H9 (cell line): ENCODE data around the gene SERPING1. TPM values are rescaled to one million over a fixed set of nuclear protein-coding genes. Genes with fewer than 3 reads are reported as not detected.

ENCODE experiments used
- DNase-seq: peaks from one replicate; pipeline ENCODE4 v3.0.0-alpha.2; 2017
- H2AFZ ChIP-seq: one replicate; pipeline ENCODE4 v1.6.1; 2013; ENCODE audit warnings: mild to moderate bottlenecking, low read length, control low read depth, moderate library complexity
- H2AK5ac ChIP-seq: 2 replicates; pipeline ENCODE4 v1.6.1; 2013; ENCODE audit warnings: low read length, control low read depth, mixed read lengths; ENCODE audit not compliant: insufficient read length
- H2BK120ac ChIP-seq: one replicate; pipeline ENCODE4 v1.6.1; 2013; ENCODE audit warnings: low read depth, mild to moderate bottlenecking, low read length, control low read depth, inconsistent platforms; ENCODE audit not compliant: poor library complexity, severe bottlenecking
- H2BK12ac ChIP-seq: 2 replicates; pipeline ENCODE4 v1.6.1; 2013; ENCODE audit warnings: low read length, control low read depth, mixed read lengths, low read depth; ENCODE audit not compliant: insufficient read length
- H2BK15ac ChIP-seq: 2 replicates; pipeline ENCODE4 v1.6.1; 2013; ENCODE audit warnings: low read depth, low read length, control low read depth
- H2BK20ac ChIP-seq: one replicate; pipeline ENCODE4 v1.6.1; 2013; ENCODE audit warnings: low read depth, mild to moderate bottlenecking, low read length, control low read depth, inconsistent platforms; ENCODE audit not compliant: poor library complexity, severe bottlenecking
- H2BK5ac ChIP-seq: 2 replicates; pipeline ENCODE4 v1.6.1; 2013; ENCODE audit warnings: low read length, control low read depth, mixed read lengths; ENCODE audit not compliant: insufficient read length
- H3K14ac ChIP-seq: 2 replicates; pipeline ENCODE4 v1.6.1; 2013; ENCODE audit warnings: low read length, control low read depth; ENCODE audit not compliant: insufficient read depth
- H3K18ac ChIP-seq: 2 replicates; pipeline ENCODE4 v1.6.1; 2013; ENCODE audit warnings: low read depth, mild to moderate bottlenecking, mixed read lengths, low read length, control low read depth; ENCODE audit not compliant: insufficient read length
- H3K23ac ChIP-seq: 2 replicates; pipeline ENCODE4 v1.6.1; 2013; ENCODE audit warnings: low read length, control low read depth, mixed read lengths, low read depth; ENCODE audit not compliant: insufficient read length
- H3K23me2 ChIP-seq: 2 replicates; pipeline ENCODE4 v1.6.1; 2013; ENCODE audit warnings: low read depth, mild to moderate bottlenecking, mixed read lengths, low read length, control low read depth; ENCODE audit not compliant: insufficient read length, poor library complexity, severe bottlenecking
- H3K27ac ChIP-seq: 2 replicates; pipeline ENCODE4 v1.5.1; 2013; ENCODE audit warnings: low read length, control low read depth, mixed read lengths, low read depth; ENCODE audit not compliant: insufficient read length
- H3K27me3 ChIP-seq: 2 replicates; pipeline ENCODE4 v1.6.1; 2013; ENCODE audit warnings: low read length, control low read depth, inconsistent platforms; ENCODE audit not compliant: insufficient read depth
- H3K4ac ChIP-seq: 2 replicates; pipeline ENCODE4 v1.6.1; 2013; ENCODE audit warnings: low read depth, mild to moderate bottlenecking, control low read depth, inconsistent platforms, low read length, moderate library complexity
- H3K4me1 ChIP-seq: 2 replicates; pipeline ENCODE4 v1.6.1; 2013; ENCODE audit warnings: low read length, control low read depth, inconsistent platforms; ENCODE audit not compliant: insufficient read depth
- H3K4me2 ChIP-seq: 2 replicates; pipeline ENCODE4 v1.6.1; 2013; ENCODE audit warnings: low read length, control low read depth, mixed read lengths; ENCODE audit not compliant: insufficient read length, insufficient read depth
- H3K56ac ChIP-seq: 2 replicates; pipeline ENCODE4 v1.6.1; 2013; ENCODE audit warnings: low read depth, mild to moderate bottlenecking, mixed read lengths, low read length, control low read depth; ENCODE audit not compliant: insufficient read length
- H3K79me1 ChIP-seq: 2 replicates; pipeline ENCODE4 v1.6.1; 2013; ENCODE audit warnings: low read depth, mild to moderate bottlenecking, moderate library complexity, low read length, control low read depth, inconsistent platforms; ENCODE audit not compliant: insufficient read depth, poor library complexity, severe bottlenecking
- H3K79me2 ChIP-seq: 2 replicates; pipeline ENCODE4 v1.6.1; 2013; ENCODE audit warnings: low read length, control low read depth, inconsistent platforms; ENCODE audit not compliant: insufficient read depth
- H3K9ac ChIP-seq: 2 replicates; pipeline ENCODE4 v1.6.1; 2013; ENCODE audit warnings: low read length, control low read depth, mixed read lengths; ENCODE audit not compliant: insufficient read length; ENCODE audit errors: extremely low read depth
- H3K9me3 ChIP-seq: one replicate; pipeline ENCODE4 v1.6.1; 2013; ENCODE audit warnings: low read depth, low read length, inconsistent platforms; ENCODE audit not compliant: control insufficient read depth
- H3T11ph ChIP-seq: one replicate; pipeline ENCODE4 v1.6.1; 2013; ENCODE audit warnings: mild to moderate bottlenecking, low read length, control low read depth, inconsistent platforms
- H4K20me1 ChIP-seq: one replicate; pipeline ENCODE4 v1.6.1; 2013; ENCODE audit not compliant: control insufficient read depth, insufficient read length, insufficient read depth
- H4K5ac ChIP-seq: 2 replicates; pipeline ENCODE4 v1.6.1; 2013; ENCODE audit warnings: low read depth, mild to moderate bottlenecking, mixed read lengths, low read length, control low read depth; ENCODE audit not compliant: insufficient read length
- H4K8ac ChIP-seq: replicated peaks from 2 replicates; pipeline ENCODE4 v1.6.1; 2013; ENCODE audit warnings: low read length, control low read depth, mixed read lengths, low read depth; ENCODE audit not compliant: insufficient read length
- H4K91ac ChIP-seq: 2 replicates; pipeline ENCODE4 v1.6.1; 2013; ENCODE audit warnings: low read depth, mild to moderate bottlenecking, moderate library complexity, mixed read lengths, low read length, control low read depth; ENCODE audit not compliant: insufficient read length
- H3K27ac Mint-ChIP-seq, 3 experiments: 2 replicates in 2 of 3; 3 replicates in 1 of 3; pipeline ENCODE4 v1.8.0; 2020 to 2021; ENCODE audit warnings: mixed read lengths in 3 of 3, mild to moderate bottlenecking in 1 of 3, moderate library complexity in 1 of 3
- H3K27me3 Mint-ChIP-seq: 2 replicates; pipeline ENCODE4 v1.8.0; 2021; ENCODE audit warnings: low read depth, mild to moderate bottlenecking, moderate library complexity, mixed read lengths
- H3K36me3 Mint-ChIP-seq, 3 experiments: 2 replicates in 2 of 3; 3 replicates in 1 of 3; pipeline ENCODE4 v1.8.0; 2020 to 2021; ENCODE audit warnings: low read depth in 3 of 3, mixed read lengths in 3 of 3; ENCODE audit not compliant: insufficient read depth in 1 of 3
- H3K4me1 Mint-ChIP-seq, 2 experiments: 2 replicates each; pipeline ENCODE4 v1.8.0; 2020; ENCODE audit warnings: mixed read lengths in 2 of 2
- H3K4me3 Mint-ChIP-seq, 2 experiments: 2 replicates in 1 of 2; 3 replicates in 1 of 2; pipeline ENCODE4 v1.8.0; 2020 to 2021; ENCODE audit warnings: mild to moderate bottlenecking in 2 of 2, mixed read lengths in 2 of 2, moderate library complexity in 1 of 2
- H3K9me3 Mint-ChIP-seq, 2 experiments: 2 replicates in 1 of 2; 3 replicates in 1 of 2; pipeline ENCODE4 v1.8.0; 2020; ENCODE audit warnings: mild to moderate bottlenecking in 2 of 2, mixed read lengths in 2 of 2, moderate library complexity in 1 of 2
- CTCF ChIP-seq: fragments of 200-600 bp; sonication (generic); conservative IDR thresholded peaks from 3 replicates; pipeline ENCODE4 v1.8.0; 2021; ENCODE audit warnings: antibody characterized with exemption, mild to moderate bottlenecking
- WGBS: extraction: QIAGEN DNeasy Blood & Tissue Kit; methylation state at CpG from one replicate; pipeline ENCODE4 v1.1.7; 2013; ENCODE audit warnings: missing lambda C conversion rate, low lambda C conversion rate, mixed read lengths; ENCODE audit not compliant: insufficient read length; ENCODE audit errors: extremely low coverage; 5-methylcytosine and 5-hydroxymethylcytosine counted together
- total RNA-seq: library from RNA; stranded (reverse); gene quantifications from 2 replicates; pipeline ENCODE4 v1.2.1, GENCODE V29; 2021

SERPING1 gene
- total RNA-seq, 1 experiment from 2014 or later: 35.2 TPM

- Histone ChIP-seq H3K79me1 (no peaks in the 10 kb centered on the region), H3K56ac (no peak overlapping the region), H3K14ac (no peak overlapping the region), H3K4ac (no peak overlapping the region), H3K23me2 (no peaks in the 10 kb centered on the region), H3K4me1 (peaks cover 6% of the 10 kb centered on the region; the same call in 1 of the 2 replicates), H3K23ac (no peak overlapping the region), H3K79me2 (no peaks in the 10 kb centered on the region), H2BK12ac (no peak overlapping the region), H4K20me1 (no peaks in the 10 kb centered on the region), H2BK20ac (no peak overlapping the region), H4K91ac (no peak overlapping the region), H3K9ac (no peak overlapping the region), H2AFZ (no peak overlapping the region), H2AK5ac (no peak overlapping the region), H3K27ac (no peak overlapping the region), H3K18ac (no peak overlapping the region), H2BK5ac (no peak overlapping the region), H3K27me3 (no peaks in the 10 kb centered on the region; the same call in 1 of the 2 replicates), H2BK120ac (no peak overlapping the region), H2BK15ac (no peak overlapping the region), H4K5ac (no peak overlapping the region), H4K8ac (no peak overlapping the region), H3K9me3 (no peaks in the 10 kb centered on the region), H3K4me2 (no peak overlapping the region), H3T11ph (no peak overlapping the region)
- peak overlapping the region in 2 of 3 experiments; percentile 36 to 79; a peak in 3 of 7 replicates for H3K27ac Mint-ChIP-seq
- H3K36me3 Mint-ChIP-seq: peaks cover 0 to 2% (median 0%) of the 10 kb centered on the region in 3 experiments; a peak in 1 of 7 replicates
- H3K4me3 Mint-ChIP-seq: no peak overlapping the region; a peak in 1 of 5 replicates
- H3K27me3 Mint-ChIP-seq: peaks cover 2% of the 10 kb centered on the region; the same call in 1 of the 2 replicates
- DNase-seq: no peak
- H3K4me1 Mint-ChIP-seq: peaks cover 16 to 23% of the 10 kb centered on the region in 2 experiments
- TF ChIP-seq CTCF: no peak
- WGBS: no CpG with 5 or more reads among the region's 4 CpGs
- no peaks in the 10 kb centered on the region for H3K9me3 Mint-ChIP-seq
These were observed 23.4 kb upstream of the SERPING1 start for GRCh38 chr11:57574061-57574460.
